K562 (cell line): ENCODE measurements around the gene SERTAD3. TPM values are rescaled to one million over a fixed set of nuclear protein-coding genes. Genes with fewer than 3 reads are reported as not detected.

Experiments used
- ADNP ChIP-seq: fragments of 200-800 bp; sonication (Bioruptor generic); IDR thresholded peaks from 2 replicates; pipeline ENCODE4 v1.6.1; 2016; ENCODE audit warnings: missing genetic modification characterization, missing compliant biosample characterization
- BDP1 ChIP-seq: IDR thresholded peaks from 3 replicates; pipeline ENCODE4 v1.6.1; 2011; ENCODE audit not compliant: insufficient read length, insufficient read depth
- CBX5 ChIP-seq: IDR thresholded peaks from 2 replicates; pipeline ENCODE4 v1.6.1; 2014; ENCODE audit warnings: low read depth, borderline replicate concordance
- GABPA ChIP-seq: fragments of 200-800 bp; sonication (Bioruptor generic); conservative IDR thresholded peaks from 2 replicates; pipeline ENCODE4 v1.6.1; 2016; ENCODE audit warnings: low read depth, missing genetic modification characterization, missing compliant biosample characterization
- HDAC1 ChIP-seq, 2 experiments: fragments of 450-650 bp; IDR thresholded peaks; 2 replicates each; pipeline ENCODE4 v1.6.1; 2016 to 2017; ENCODE audit warnings: inconsistent platforms in 1 of 2, mild to moderate bottlenecking in 1 of 2, moderate library complexity in 1 of 2
- KAT7 ChIP-seq: sonication (generic); formaldehyde crosslinking; IDR thresholded peaks from 2 replicates; pipeline ENCODE4 v1.8.0; 2022; ENCODE audit warnings: missing genetic modification reagents, mild to moderate bottlenecking, borderline replicate concordance
- LARP7 ChIP-seq: fragments of 450-650 bp; IDR thresholded peaks from 2 replicates; pipeline ENCODE4 v1.6.1; 2016
- PHF8 ChIP-seq: fragments of 200-600 bp; sonication (generic); IDR thresholded peaks from 2 replicates; pipeline ENCODE4 v1.6.1; 2012; ENCODE audit warnings: mixed run types, mild to moderate bottlenecking, inconsistent platforms, low read length, moderate library complexity, borderline replicate concordance
- PTBP1 ChIP-seq: fragments of 200-400 bp; formaldehyde crosslinking; IDR thresholded peaks from 2 replicates; pipeline ENCODE4 v1.6.1; 2017; ENCODE audit warnings: low read depth, low read length
- RBBP5 ChIP-seq: fragments of 200-600 bp; sonication (generic); IDR thresholded peaks from 2 replicates; pipeline ENCODE4 v1.6.1; 2012; ENCODE audit warnings: borderline replicate concordance, mild to moderate bottlenecking, low read length, control low read depth, inconsistent platforms; ENCODE audit not compliant: insufficient read depth, poor library complexity, severe bottlenecking
- ZNF12 ChIP-seq: sonication (generic); formaldehyde crosslinking; IDR thresholded peaks from 2 replicates; pipeline ENCODE4 v1.4.0; 2020; ENCODE audit warnings: mild to moderate bottlenecking, missing genetic modification reagents
- polyA plus RNA-seq, 8 experiments: library from polyadenylated mRNA; depleted of rRNA in 4 of 8; stranded (reverse) in 5 of 8; unstranded in 3 of 8; fragments of >200 nt; fragmentation: Nextera tagmentation in 2 of 8; fragmentation: Illumina TruSeq in 1 of 8; extraction: Ambion mirVana in 2 of 8; extraction: Trizol in 1 of 8; gene quantifications; 2 replicates each; pipeline versions ENCODE4 v1.2.1 to v1.2.3, GENCODE V29; 2011 to 2014; ENCODE audit warnings: inconsistent platforms in 1 of 8, missing spikeins in 1 of 8
- total RNA-seq, 7 experiments: library from RNA; depleted of rRNA in 6 of 7; stranded (reverse); fragments of >200 nt in 6 of 7; fragmentation: Illumina TruSeq in 2 of 7; extraction: Trizol in 2 of 7; gene quantifications; 2 replicates each; pipeline versions ENCODE4 v1.2.1 to v1.2.3, GENCODE V29; 2011 to 2021; ENCODE audit warnings: low replicate concordance in 1 of 7
- TF ChIP-seq, protein P1 (sequence below): fragments of 450-650 bp; formaldehyde crosslinking; IDR thresholded peaks from 2 replicates; pipeline ENCODE4 v1.4.0; 2022; ENCODE audit warnings: missing genetic modification characterization
- TF ChIP-seq, protein P2 (sequence below): fragments of 450-650 bp; conservative IDR thresholded peaks from 2 replicates; pipeline ENCODE4 v1.6.1; 2016; ENCODE audit warnings: missing genetic modification characterization, low read depth, mild to moderate bottlenecking, missing compliant biosample characterization, moderate library complexity
- TF ChIP-seq, protein P3 (sequence below): fragments of 250-450 bp; sonication (Bioruptor Pico); IDR thresholded peaks from 2 replicates; pipeline ENCODE4 v1.8.0; 2021; ENCODE audit warnings: moderate library complexity, mild to moderate bottlenecking, inconsistent platforms
- TF ChIP-seq, protein P4 (sequence below), 2 experiments: fragments of 450-650 bp; conservative IDR thresholded peaks; 2 replicates each; pipeline ENCODE4 v1.6.1; 2017; ENCODE audit warnings: mild to moderate bottlenecking in 2 of 2, moderate library complexity in 2 of 2
- TF ChIP-seq, protein P5 (sequence below): fragments of 250-450 bp; sonication (Bioruptor Pico); IDR thresholded peaks from 2 replicates; pipeline ENCODE4 v1.5.0; 2021; ENCODE audit warnings: mild to moderate bottlenecking, borderline replicate concordance
- TF ChIP-seq, protein P6 (sequence below): fragments of 450-650 bp; IDR thresholded peaks from 2 replicates; pipeline ENCODE4 v1.6.1; 2018; ENCODE audit warnings: mild to moderate bottlenecking, low read depth; ENCODE audit not compliant: partially characterized antibody

Gene SERTAD3
- total and polyA plus RNA-seq, 9 of the 15 experiments (the other 6 are each of a cell fraction or from before 2014, with no cell fraction given) = 5.4 to 28.9 (median 17.5) TPM

DNA sequence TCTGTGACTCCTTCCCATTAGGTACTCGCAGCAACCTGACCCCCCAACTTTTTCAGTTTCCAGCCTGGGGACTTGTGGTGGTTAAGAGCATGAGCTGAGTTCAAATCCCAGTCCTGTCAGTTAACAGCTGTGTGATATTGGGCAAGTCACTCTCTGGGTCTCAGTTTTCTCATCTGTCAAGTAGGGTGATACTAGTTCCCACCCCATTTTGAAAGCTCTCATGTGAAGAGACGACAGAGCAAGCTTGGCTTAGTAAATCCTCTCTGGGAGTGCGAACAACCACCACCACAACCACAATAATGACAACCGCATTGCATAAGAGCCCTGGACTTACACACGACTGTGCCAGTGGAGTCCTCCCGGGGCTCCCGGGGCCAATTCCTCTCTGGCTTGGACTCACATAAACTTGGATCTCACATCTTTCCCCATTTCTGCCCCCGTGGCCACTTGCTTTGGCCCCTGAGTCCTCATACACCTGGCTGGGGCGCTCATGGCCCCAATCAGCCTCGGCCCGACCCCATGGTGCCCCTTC lies 21.0 kb upstream of the SERTAD3 start (continued):
- TF ChIP-seq, protein P1, sequence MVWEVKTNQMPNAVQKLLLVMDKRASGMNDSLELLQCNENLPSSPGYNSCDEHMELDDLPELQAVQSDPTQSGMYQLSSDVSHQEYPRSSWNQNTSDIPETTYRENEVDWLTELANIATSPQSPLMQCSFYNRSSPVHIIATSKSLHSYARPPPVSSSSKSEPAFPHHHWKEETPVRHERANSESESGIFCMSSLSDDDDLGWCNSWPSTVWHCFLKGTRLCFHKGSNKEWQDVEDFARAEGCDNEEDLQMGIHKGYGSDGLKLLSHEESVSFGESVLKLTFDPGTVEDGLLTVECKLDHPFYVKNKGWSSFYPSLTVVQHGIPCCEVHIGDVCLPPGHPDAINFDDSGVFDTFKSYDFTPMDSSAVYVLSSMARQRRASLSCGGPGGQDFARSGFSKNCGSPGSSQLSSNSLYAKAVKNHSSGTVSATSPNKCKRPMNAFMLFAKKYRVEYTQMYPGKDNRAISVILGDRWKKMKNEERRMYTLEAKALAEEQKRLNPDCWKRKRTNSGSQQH (CRISPR knock-in tag) = no peak
- TF ChIP-seq, protein P2, sequence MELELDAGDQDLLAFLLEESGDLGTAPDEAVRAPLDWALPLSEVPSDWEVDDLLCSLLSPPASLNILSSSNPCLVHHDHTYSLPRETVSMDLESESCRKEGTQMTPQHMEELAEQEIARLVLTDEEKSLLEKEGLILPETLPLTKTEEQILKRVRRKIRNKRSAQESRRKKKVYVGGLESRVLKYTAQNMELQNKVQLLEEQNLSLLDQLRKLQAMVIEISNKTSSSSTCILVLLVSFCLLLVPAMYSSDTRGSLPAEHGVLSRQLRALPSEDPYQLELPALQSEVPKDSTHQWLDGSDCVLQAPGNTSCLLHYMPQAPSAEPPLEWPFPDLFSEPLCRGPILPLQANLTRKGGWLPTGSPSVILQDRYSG (tag) = no peak
- TF ChIP-seq BDP1 (no peak), PTBP1 (peak; percentile 88; the same call in 1 of the 2 replicates), ZNF12 (CRISPR knock-in tag) (0 out of 2 replicates have a peak, but pooled peaks have one; percentile 18), PHF8 (no peak), KAT7 (no peak), ADNP (tag) (peak; percentile 98), RBBP5 (no peak), HDAC1 (IDR thresholded peaks at IDR 0.05) (0 out of 4 replicates have a peak, but pooled peaks have one; percentile 45 to 71), GABPA (no peak), LARP7 (peak; percentile 18; the same call in 1 of the 2 replicates), CBX5 (no peak)
- TF ChIP-seq, protein P3, sequence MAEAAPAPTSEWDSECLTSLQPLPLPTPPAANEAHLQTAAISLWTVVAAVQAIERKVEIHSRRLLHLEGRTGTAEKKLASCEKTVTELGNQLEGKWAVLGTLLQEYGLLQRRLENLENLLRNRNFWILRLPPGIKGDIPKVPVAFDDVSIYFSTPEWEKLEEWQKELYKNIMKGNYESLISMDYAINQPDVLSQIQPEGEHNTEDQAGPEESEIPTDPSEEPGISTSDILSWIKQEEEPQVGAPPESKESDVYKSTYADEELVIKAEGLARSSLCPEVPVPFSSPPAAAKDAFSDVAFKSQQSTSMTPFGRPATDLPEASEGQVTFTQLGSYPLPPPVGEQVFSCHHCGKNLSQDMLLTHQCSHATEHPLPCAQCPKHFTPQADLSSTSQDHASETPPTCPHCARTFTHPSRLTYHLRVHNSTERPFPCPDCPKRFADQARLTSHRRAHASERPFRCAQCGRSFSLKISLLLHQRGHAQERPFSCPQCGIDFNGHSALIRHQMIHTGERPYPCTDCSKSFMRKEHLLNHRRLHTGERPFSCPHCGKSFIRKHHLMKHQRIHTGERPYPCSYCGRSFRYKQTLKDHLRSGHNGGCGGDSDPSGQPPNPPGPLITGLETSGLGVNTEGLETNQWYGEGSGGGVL (CRISPR knock-in tag) = no peak
- TF ChIP-seq, protein P4, sequence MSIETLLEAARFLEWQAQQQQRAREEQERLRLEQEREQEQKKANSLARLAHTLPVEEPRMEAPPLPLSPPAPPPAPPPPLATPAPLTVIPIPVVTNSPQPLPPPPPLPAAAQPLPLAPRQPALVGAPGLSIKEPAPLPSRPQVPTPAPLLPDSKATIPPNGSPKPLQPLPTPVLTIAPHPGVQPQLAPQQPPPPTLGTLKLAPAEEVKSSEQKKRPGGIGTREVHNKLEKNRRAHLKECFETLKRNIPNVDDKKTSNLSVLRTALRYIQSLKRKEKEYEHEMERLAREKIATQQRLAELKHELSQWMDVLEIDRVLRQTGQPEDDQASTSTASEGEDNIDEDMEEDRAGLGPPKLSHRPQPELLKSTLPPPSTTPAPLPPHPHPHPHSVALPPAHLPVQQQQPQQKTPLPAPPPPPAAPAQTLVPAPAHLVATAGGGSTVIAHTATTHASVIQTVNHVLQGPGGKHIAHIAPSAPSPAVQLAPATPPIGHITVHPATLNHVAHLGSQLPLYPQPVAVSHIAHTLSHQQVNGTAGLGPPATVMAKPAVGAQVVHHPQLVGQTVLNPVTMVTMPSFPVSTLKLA (conservative IDR thresholded peaks at IDR 0.05) = no peak; a peak in 1 of 4 replicates
- TF ChIP-seq, protein P5, sequence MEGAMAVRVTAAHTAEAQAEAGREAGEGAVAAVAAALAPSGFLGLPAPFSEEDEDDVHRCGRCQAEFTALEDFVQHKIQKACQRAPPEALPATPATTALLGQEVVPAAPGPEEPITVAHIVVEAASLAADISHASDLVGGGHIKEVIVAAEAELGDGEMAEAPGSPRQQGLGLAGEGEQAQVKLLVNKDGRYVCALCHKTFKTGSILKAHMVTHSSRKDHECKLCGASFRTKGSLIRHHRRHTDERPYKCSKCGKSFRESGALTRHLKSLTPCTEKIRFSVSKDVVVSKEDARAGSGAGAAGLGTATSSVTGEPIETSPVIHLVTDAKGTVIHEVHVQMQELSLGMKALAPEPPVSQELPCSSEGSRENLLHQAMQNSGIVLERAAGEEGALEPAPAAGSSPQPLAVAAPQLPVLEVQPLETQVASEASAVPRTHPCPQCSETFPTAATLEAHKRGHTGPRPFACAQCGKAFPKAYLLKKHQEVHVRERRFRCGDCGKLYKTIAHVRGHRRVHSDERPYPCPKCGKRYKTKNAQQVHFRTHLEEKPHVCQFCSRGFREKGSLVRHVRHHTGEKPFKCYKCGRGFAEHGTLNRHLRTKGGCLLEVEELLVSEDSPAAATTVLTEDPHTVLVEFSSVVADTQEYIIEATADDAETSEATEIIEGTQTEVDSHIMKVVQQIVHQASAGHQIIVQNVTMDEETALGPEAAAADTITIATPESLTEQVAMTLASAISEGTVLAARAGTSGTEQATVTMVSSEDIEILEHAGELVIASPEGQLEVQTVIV (CRISPR knock-in tag) = no peak
- TF ChIP-seq, protein P6, sequence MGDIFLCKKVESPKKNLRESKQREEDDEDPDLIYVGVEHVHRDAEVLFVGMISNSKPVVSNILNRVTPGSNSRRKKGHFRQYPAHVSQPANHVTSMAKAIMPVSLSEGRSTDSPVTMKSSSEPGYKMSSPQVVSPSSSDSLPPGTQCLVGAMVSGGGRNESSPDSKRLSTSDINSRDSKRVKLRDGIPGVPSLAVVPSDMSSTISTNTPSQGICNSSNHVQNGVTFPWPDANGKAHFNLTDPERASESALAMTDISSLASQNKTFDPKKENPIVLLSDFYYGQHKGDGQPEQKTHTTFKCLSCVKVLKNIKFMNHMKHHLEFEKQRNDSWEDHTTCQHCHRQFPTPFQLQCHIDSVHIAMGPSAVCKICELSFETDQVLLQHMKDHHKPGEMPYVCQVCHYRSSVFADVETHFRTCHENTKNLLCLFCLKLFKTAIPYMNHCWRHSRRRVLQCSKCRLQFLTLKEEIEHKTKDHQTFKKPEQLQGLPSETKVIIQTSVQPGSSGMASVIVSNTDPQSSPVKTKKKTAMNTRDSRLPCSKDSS = no peak
